Uterus (tissue), 4 donors: ENCODE measurements around the gene PDE6H. TPM values are rescaled to one million over a fixed set of nuclear protein-coding genes. Genes with fewer than 3 reads are reported as not detected.

Experiments used
- DNase-seq, 2 donors: peaks; one replicate each; pipeline ENCODE4 v3.0.0-alpha.2; 2019 to 2020
- H3K27ac ChIP-seq, 2 donors: fragments of 200-600 bp; sonication (generic); 1 replicate in 1 of 2; 2 replicates in 1 of 2; pipeline ENCODE4 v1.5.1; 2016 to 2018
- H3K27me3 ChIP-seq, 2 donors: fragments of 200-600 bp; sonication (generic); one replicate each; pipeline ENCODE4 v1.5.1; 2018 to 2019; ENCODE audit warnings: control low read depth in 1 of 2
- H3K36me3 ChIP-seq, 2 donors: fragments of 200-600 bp; sonication (generic); one replicate each; pipeline ENCODE4 v1.5.1; 2019; ENCODE audit warnings: control low read depth in 1 of 2
- H3K4me1 ChIP-seq, 2 donors: fragments of 200-600 bp; sonication (generic); one replicate each; pipeline ENCODE4 v1.5.1; 2018 to 2019; ENCODE audit warnings: control low read depth in 1 of 2
- H3K4me3 ChIP-seq, 2 donors: fragments of 200-600 bp; sonication (generic); 1 replicate in 1 of 2; 2 replicates in 1 of 2; pipeline ENCODE4 v1.5.1; 2018 to 2019; ENCODE audit warnings: mild to moderate bottlenecking in 1 of 2
- H3K9me3 ChIP-seq, 2 donors: fragments of 200-600 bp; sonication (generic); one replicate each; pipeline ENCODE4 v1.5.1; 2019; ENCODE audit warnings: control low read depth in 1 of 2
- CTCF ChIP-seq, 4 experiments: fragments of 200-600 bp in 2 of 4; fragments of 450-650 bp in 2 of 4; sonication (generic) in 2 of 4; IDR thresholded peaks; one replicate each; pipeline ENCODE4 v1.5.1; 2016 to 2019; ENCODE audit warnings: antibody characterized with exemption in 4 of 4, mild to moderate bottlenecking in 2 of 4, moderate library complexity in 1 of 4
- POLR2A ChIP-seq, 2 donors: fragments of 450-650 bp; IDR thresholded peaks; one replicate each; pipeline ENCODE4 v1.6.1; 2016; ENCODE audit warnings: antibody characterized with exemption in 2 of 2, mild to moderate bottlenecking in 1 of 2, moderate library complexity in 1 of 2
- intact Hi-C: fragments of 100-400 bp; cut with DNase I; formaldehyde crosslinking; loops from one replicate; pipeline ENCODE4 v1.15.1; 2023; ENCODE audit warnings: low total_unique reads
- total RNA-seq, 4 donors: library from RNA; depleted of rRNA in 3 of 4; stranded (reverse); fragments of >200 nt in 3 of 4; gene quantifications; one replicate each; pipeline versions ENCODE4 v1.1.0 to v1.2.4, GENCODE V29; 2014 to 2023
- donor health status: DM: yes; HTN: yes; CAD: no.

Gene PDE6H
- total RNA-seq, 4 donors from 2014 or later: not detected

GRCh38 chr12:14999021-14999694 lies 26.3 kb downstream of the PDE6H start:
- Histone ChIP-seq H3K4me3 (no peak overlapping the region), H3K27me3 (no peaks in the 10 kb centered on the region), H3K9me3 (no peaks in the 10 kb centered on the region), H3K4me1 (peaks cover 0 to 10% of the 10 kb centered on the region in 2 donors), H3K27ac (peak overlapping the region; percentile 83 to 96), H3K36me3 (no peaks in the 10 kb centered on the region)
- peak; percentile 35 to 58 for DNase-seq
- intact Hi-C loops: loop anchor here (5.0 kb wide), 2 partner anchors 152 to 223 kb away; partner anchors contain the start of gene RERG
- TF ChIP-seq CTCF (IDR thresholded peaks at IDR 0.05) (no peak), POLR2A (IDR thresholded peaks at IDR 0.05) (no peak)

GRCh38 chr12:14999695-15000365 lies 27.0 kb downstream of the PDE6H start:
- no peak overlapping the region for H3K4me3 ChIP-seq
- intact Hi-C loops: loop anchor here (5.0 kb wide), 2 partner anchors 153 to 222 kb away; partner anchors contain the start of gene RERG
- peak overlapping the region; percentile 83 to 96 for H3K27ac ChIP-seq
- no peaks in the 10 kb centered on the region for H3K27me3 ChIP-seq
- TF ChIP-seq POLR2A (IDR thresholded peaks at IDR 0.05) (no peak), CTCF (IDR thresholded peaks at IDR 0.05) (no peak)
- no peaks in the 10 kb centered on the region for H3K9me3 ChIP-seq
- H3K36me3 ChIP-seq: no peaks in the 10 kb centered on the region
- H3K4me1 ChIP-seq: peaks cover 0 to 10% of the 10 kb centered on the region in 2 donors
- peak in 1 of 2 donors; percentile 35 for DNase-seq

- peaks cover 0 to 10% of the 10 kb centered on the region in 2 donors for H3K4me1 ChIP-seq
- no peaks in the 10 kb centered on the region for H3K36me3 ChIP-seq
- no peaks in the 10 kb centered on the region for H3K9me3 ChIP-seq
- no peak overlapping the region for H3K4me3 ChIP-seq
- no peaks in the 10 kb centered on the region for H3K27me3 ChIP-seq
- TF ChIP-seq POLR2A (IDR thresholded peaks at IDR 0.05): no peak
- TF ChIP-seq CTCF (IDR thresholded peaks at IDR 0.05): no peak
- peak overlapping the region; percentile 83 to 96 for H3K27ac ChIP-seq
- intact Hi-C loops: no loop called here
- no peak for DNase-seq
These were observed 27.7 kb downstream of the PDE6H start for GRCh38 chr12:15000575-15000974.

GRCh38 chr12:15001733-15002382 lies 29.0 kb downstream of the PDE6H start:
- intact Hi-C loops: no loop called here
- Histone ChIP-seq H3K4me3 (peak overlapping the region in 1 of 2 donors; percentile 18), H3K36me3 (no peaks in the 10 kb centered on the region), H3K27me3 (no peaks in the 10 kb centered on the region), H3K27ac (peak overlapping the region; percentile 83 to 96), H3K4me1 (peaks cover 0 to 10% of the 10 kb centered on the region in 2 donors), H3K9me3 (no peaks in the 10 kb centered on the region)
- peak; percentile 78 to 85 for DNase-seq
- TF ChIP-seq CTCF (IDR thresholded peaks at IDR 0.05): peak in 1 of 4 experiments; percentile 25
- TF ChIP-seq POLR2A (IDR thresholded peaks at IDR 0.05): no peak
